Renal cortex interstitium (tissue), 11 donors: ENCODE measurements around the gene KRTAP9-3. TPM values are rescaled to one million over a fixed set of nuclear protein-coding genes. Genes with fewer than 3 reads are reported as not detected.
"Not testable (repeated sequence)": the region's sequence is repeated elsewhere in the genome, so short reads cannot be mapped to it uniquely, and the experiment has no call there.

ENCODE experiments used
- DNase-seq, 11 donors: peaks; one replicate each; pipeline ENCODE4 v3.0.0-alpha.2; 2013; ENCODE audit warnings: low read depth in 9 of 11, low spot score in 4 of 11; ENCODE audit errors: extremely low read depth in 1 of 11
- polyA plus RNA-seq, 3 donors: library from polyadenylated mRNA; unstranded; fragments of 120-200 nt; gene quantifications; one replicate each; pipeline ENCODE4 v1.2.1, GENCODE V29; 2013; ENCODE audit not compliant: insufficient read length in 3 of 3

The KRTAP9-3 gene
- polyA plus RNA-seq, 3 donors = not detected

DNA sequence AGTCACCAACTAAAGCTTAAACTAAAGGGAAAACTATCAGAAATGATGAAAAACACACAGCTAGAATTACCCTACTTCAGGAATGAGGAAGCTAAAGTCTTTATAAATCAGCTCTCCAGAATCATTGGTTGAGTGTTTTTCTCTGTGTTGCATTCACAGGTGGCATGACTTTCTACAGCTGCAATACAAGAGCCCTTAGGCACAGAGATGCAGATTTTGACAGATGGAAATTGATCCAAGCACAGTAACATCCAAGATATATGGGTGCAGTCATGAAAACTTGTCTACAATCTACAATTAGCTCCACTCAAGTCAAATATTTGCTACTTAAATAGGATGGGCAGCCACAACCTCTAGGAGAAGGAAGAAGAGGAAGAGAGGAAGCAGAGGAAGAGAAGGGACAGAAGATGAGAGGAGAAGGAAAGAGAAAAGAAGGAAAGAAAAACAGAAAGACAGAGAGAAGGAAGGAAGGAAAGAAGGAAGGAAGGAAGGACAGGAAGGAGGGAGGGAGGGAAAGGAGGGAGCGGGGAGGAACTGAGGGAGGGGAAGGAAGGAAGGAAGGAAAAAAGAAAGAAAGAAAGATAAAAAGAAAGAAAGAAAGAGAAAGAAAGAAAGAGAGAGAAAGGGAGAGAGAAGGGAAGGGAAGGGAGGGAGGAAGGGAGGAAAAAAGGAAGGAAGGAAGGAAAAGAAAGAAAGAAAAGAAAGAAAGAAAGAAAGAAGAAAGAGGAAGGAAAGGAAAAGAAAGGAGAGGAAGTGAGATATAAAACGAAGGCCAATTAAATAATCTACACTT is 14.9 kb downstream of the KRTAP9-3 start:
- not testable (repeated sequence) for DNase-seq

DNA sequence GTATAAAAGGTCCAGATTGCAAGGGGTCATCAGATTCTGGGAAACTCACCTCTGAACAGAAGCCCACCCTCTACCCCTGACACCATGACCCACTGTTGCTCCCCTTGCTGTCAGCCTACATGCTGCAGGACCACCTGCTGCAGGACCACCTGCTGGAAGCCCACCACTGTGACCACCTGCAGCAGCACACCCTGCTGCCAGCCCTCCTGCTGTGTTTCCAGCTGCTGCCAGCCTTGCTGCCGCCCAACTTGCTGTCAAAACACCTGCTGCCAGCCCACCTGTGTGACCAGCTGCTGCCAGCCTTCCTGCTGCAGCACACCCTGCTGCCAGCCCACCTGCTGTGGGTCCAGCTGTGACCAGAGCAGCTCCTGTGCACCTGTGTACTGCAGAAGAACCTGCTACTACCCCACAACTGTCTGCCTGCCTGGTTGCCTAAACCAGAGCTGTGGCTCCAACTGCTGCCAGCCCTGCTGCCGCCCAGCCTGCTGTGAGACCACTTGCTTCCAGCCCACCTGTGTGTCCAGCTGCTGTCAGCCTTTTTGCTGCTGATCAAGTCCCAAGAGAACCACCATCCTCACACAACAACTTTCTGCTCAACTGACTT is 17.5 kb downstream of the KRTAP9-3 start, which contains the start of gene KRTAP9-4:
Gene KRTAP9-4, plus strand, starts transcription at position 51 of the 604 bp plus-strand sequence. Its CDS starts 34 bp downstream, at position 85.
- DNase-seq = not testable (repeated sequence)

DNA sequence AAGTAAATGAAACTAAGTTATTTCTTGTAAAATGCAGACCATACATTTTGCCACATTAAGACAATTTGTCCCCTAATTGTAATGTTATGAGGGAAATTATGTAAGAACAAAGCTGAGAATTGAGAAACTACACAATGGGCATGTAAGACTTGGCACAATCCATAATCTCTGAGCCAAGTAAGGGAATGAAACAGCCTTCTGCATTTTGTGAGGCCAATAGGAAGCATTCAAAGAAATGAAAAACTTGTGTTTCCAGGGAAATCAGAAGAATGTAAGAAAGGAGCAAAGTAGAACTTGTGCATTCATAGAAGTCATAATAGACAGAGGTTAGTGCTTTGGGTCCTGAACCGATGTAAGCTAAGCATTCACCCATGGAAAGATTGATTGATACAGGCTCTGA is 19.0 kb downstream of the KRTAP9-3 start:
- no peak for DNase-seq

DNA sequence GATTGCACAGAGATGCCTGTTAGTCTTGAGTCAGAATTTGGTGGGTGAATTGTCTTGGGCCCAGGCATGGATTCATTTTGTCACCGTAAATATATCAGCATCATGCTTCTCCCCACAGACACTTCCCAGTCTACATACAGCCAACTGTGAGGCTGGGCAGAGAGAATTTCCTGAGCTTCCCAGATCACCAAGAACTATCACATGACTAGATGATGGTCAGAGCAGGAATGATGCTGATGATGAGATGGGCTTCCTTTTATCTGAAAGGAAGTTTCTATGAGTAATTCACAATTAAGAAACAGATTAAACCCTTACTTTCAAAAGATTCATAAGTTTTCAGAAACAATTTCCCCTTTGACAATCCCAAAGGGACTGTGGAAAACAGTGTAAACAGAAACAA is 22.6 kb downstream of the KRTAP9-3 start:
- no peak for DNase-seq

DNA sequence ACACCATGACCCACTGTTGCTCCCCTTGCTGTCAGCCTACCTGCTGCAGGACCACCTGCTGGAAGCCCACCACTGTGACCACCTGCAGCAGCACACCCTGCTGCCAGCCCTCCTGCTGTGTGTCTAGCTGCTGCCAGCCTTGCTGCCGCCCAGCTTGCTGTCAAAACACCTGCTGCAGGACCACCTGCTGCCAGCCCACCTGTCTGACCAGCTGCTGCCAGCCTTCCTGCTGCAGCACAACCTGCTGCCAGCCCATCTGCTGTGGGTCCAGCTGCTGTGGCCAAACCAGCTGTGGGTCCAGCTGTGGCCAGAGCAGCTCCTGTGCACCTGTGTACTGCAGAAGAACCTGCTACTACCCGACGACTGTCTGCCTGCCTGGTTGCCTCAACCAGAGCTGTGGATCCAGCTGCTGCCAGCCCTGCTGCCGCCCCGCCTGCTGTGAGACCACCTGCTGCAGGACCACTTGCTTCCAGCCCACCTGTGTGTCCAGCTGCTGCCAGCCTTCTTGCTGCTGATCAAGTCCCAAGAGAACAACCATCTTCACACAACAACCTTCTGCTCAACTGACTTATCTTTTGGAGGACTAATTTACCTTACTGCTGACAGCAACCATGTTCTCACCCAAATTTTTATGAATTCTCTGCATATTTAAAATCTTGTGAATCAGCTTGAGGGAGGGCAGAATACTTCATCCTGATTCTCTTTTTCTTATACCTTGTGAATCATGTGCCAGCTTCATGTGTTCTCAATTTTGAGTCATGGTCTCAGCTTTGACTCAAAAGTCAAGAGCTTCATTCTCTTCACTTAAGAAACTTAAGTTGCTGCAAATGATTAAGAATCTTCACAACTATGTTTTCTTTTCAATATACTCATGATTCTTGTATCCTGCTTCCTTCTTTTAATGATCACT is 23.4 kb downstream of the KRTAP9-3 start, which contains the start of gene KRTAP9-9:
Gene KRTAP9-9, plus strand, starts transcription at position 4 of the 910 bp plus-strand sequence.
- not testable (repeated sequence) for DNase-seq

DNA sequence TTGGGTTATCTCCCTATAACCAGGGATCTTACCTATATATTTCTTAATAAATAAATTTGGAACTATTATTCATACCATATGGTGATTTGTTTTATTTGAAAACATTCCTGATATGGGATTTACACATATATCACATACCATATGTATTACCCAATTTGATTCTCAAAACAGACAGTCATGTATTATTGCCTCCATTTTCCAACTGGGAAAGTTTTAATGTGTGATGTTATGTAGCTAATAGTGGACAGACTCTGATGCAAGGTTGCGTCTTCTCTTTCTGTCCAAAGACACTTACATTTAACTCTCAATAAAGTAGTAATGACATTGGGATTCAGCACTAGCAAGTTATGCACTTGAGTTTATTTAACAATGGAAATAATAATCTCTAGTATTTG is 24.0 kb downstream of the KRTAP9-3 start:
- no peak for DNase-seq

DNA sequence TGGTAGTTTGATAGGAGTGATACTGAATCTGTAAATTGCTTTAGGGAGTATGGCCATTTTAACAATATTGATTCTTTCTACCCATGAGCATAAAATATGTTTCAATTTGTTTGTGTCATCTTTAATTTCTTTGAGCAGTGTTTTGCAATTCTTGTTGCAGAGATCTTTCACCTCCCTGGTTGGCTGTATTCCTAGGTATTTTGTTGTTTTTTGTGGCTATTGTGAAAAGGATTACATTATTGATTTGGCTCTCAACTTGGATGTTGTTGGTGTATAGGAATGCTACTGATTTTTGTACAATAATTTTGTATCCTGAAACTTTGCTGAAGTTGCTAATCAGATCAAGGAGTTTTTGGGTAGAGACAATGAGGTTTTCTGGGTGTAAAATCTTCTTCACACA is 26.2 kb downstream of the KRTAP9-3 start:
- no peak for DNase-seq

DNA sequence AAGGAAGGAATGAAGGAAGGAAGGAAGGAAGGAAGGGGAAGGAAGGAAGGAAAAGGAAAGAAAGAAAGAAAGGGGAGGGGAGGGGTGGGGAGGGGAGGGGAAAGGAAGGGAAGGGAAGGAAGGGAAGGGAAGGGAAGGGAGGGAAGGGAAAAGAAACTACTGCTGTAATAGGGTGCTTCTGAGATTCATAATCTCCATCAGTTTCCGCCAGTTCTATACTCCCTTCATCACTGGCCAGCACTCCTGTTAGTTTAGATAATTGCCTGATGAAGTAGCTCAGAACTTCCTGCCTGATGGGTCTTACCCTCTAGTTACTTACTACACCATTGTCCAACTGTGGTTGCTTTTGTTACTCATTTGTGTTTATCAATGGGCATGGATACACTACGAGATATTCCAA is 31.0 kb downstream of the KRTAP9-3 start:
- no peak for DNase-seq

DNA sequence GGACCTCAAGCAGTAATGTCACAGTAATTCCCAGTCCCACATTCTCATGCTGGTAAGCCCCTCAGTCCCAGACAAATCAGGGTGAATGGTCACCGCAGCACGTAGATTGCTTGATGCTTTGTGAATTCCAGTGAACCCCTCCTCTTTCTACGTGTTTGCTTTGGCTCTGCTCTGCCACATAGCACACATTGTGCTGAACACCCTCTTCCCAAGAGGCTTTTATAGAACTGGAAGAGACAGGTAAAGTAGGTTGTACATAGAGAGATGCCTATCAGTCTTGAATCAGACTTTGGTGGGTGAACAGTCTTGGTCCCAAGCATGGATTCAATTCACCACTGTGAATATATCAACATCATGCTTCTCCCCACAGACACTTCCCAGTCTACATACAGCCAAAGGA is 32.4 kb downstream of the KRTAP9-3 start:
- DNase-seq = no peak

DNA sequence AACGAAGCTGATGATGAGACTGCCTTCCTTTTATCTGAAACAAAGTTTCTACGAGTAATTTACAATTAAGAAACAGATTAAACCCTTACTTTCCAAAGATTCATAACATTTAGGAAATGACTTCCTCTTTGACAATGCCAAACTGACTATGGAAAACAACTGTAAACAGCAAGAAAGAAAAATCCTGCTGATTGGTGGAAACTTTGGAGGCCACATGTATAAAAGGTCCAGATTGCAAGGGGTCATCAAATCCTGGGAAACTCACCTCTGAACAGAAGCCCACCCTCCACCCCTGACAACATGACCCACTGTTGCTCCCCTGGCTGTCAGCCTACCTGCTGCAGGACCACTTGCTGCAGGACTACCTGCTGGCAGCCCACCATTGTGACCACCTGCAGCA is 32.8 kb downstream of the KRTAP9-3 start, which contains the start of gene KRTAP9-6:
Gene KRTAP9-6, plus strand, starts transcription at position 301 of the 400 bp plus-strand sequence. Its CDS starts 0 bp downstream, at position 301.
- DNase-seq = no peak

DNA sequence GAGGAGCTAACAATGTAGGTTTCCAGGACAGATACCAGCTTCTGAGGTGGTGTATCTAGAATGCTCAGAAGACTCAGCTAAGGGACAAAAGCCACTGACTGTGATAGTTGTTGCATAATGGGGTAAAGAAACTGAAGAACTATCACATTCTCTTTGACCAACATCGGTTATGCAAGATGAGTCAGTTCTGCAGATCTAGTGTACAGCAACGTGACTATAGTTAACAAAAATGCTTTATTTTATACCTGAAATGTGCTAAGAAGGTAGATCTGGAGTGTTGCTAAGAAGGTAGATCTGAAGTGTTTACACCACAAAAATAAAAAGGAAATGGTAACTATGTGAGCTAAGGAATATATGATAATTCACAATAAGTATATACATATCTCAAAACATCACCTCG is 35.5 kb downstream of the KRTAP9-3 start:
- no peak for DNase-seq

DNA sequence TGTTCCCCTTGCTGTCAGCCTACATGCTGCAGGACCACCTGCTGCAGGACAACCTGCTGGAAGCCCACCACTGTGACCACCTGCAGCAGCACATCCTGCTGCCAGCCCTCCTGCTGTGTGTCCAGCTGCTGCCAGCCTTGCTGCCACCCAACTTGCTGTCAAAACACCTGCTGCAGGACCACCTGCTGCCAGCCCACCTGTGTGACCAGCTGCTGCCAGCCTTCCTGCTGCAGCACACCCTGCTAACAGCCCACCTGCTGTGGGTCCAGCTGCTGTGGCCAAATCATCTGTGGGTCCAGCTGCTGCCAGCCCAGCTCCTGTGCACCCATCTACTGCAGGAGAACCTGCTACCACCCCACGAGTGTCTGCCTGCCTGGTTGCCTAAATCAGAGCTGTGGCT is 39.1 kb downstream of the KRTAP9-3 start:
- not testable (repeated sequence) for DNase-seq

DNA sequence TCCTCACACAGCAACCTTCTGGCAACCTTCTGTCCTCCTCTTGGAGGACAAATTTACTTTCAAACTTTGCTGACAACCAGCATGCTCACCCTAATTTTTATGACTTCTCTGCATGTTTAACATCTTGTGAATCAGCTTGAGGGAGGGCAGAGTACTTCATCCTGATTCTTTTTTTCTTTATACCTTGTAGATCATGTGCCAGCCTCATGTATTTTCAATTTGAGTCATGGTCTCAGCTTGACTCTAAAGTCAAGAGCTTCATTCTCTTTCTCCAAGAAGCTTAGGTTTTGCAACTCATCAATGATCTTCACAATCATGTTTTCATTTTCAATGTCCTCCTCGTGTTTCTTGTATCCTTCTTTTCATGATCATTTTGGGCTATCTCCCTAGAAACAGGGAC is 39.6 kb downstream of the KRTAP9-3 start:
- no peak for DNase-seq

DNA sequence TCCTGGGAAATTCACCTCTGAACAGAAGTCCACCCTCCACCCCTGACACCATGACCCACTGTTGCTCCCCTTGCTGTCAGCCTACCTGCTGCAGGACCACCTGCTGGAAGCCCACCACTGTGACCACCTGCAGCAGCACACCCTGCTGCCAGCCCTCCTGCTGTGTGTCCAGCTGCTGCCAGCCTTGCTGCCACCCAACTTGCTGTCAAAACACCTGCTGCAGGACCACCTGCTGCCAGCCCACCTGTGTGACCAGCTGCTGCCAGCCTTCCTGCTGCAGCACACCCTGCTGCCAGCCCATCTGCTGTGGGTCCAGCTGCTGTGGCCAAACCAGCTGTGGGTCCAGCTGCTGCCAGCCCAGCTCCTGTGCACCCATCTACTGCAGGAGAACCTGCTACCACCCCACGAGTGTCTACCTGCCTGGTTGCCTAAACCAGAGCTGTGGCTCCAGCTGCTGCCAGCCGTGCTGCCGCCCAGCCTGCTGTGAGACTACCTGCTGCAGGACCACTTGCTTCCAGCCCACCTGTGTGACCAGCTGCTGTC is 43.5 kb downstream of the KRTAP9-3 start, which contains the start of gene KRTAP9-7:
Gene KRTAP9-7, plus strand, starts transcription at position 51 of the 543 bp plus-strand sequence. Its CDS starts 0 bp downstream, at position 51.
- DNase-seq = not testable (repeated sequence)

DNA sequence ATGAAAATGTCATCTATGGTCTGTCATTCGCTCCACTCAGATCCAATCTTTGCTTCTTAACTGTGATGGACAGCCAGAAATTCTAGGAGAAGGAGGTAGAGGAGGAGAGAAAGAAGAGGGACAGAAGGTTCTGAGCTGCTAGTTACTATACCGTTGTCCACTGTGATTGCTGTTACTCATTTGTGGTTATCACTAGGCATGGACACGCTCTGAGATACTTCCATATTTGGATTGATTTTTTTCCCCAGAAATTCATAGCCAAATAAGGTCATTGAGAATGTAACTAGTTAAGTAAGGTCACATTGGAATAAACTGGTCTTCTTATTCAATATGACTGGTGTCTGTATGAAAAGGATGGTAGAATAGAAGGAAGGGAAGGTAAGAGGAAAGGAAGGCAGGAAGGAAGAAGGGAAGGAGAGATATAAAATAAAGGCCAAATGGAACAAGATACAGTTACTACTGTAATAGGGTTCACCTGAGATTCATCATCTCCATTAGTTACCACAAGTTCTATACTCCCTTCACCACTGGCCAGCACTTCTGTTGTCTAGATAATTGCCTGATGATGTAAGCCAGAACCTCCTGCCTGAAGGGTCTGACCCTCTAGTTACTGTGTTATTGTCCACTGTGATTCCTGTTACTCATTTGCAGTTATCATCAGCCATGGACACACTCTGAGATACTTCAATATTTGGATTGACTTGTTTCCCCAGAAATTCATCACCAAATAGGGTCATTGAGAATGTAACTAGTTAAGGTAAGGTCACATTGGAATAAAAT is 46.1 kb downstream of the KRTAP9-3 start:
- DNase-seq = no peak
